Mesenchymal stem cell (in vitro differentiated cells and primary cell): ENCODE measurements around the gene SLC1A2.
A peak's percentile ranks its signal among the peaks of the same experiment; 100 is the strongest.

Experiments
- DNase-seq: peaks from one replicate; pipeline ENCODE4 v3.0.0-alpha.2; 2013
- H2AFZ ChIP-seq: one replicate; pipeline ENCODE4 v1.6.1; 2013; ENCODE audit warnings: low read depth, mild to moderate bottlenecking, control low read depth, inconsistent platforms, low read length, moderate library complexity
- H2AK5ac ChIP-seq: 2 replicates; pipeline ENCODE4 v1.6.1; 2013; ENCODE audit warnings: low read length, moderate library complexity, mild to moderate bottlenecking, inconsistent platforms; ENCODE audit not compliant: severe bottlenecking
- H2BK120ac ChIP-seq: one replicate; pipeline ENCODE4 v1.6.1; 2013; ENCODE audit warnings: low read depth, mild to moderate bottlenecking, inconsistent platforms, low read length, moderate library complexity
- H2BK12ac ChIP-seq, 2 experiments: one replicate each; pipeline ENCODE4 v1.6.1; 2013; ENCODE audit warnings: inconsistent platforms in 2 of 2, low read length in 2 of 2, mild to moderate bottlenecking in 2 of 2, moderate library complexity in 2 of 2, control low read depth in 1 of 2
- H2BK15ac ChIP-seq: one replicate; pipeline ENCODE4 v1.6.1; 2013; ENCODE audit warnings: mild to moderate bottlenecking, low read depth, inconsistent platforms; ENCODE audit not compliant: poor library complexity, severe bottlenecking
- H2BK5ac ChIP-seq: 2 replicates; pipeline ENCODE4 v1.6.1; 2013; ENCODE audit warnings: low read depth, mild to moderate bottlenecking, low read length, control low read depth, inconsistent platforms; ENCODE audit not compliant: poor library complexity, severe bottlenecking
- H3K14ac ChIP-seq, 2 experiments: one replicate each; pipeline ENCODE4 v1.6.1; 2013; ENCODE audit warnings: inconsistent platforms in 2 of 2, low read length in 2 of 2, control low read depth in 1 of 2, mild to moderate bottlenecking in 1 of 2, moderate library complexity in 1 of 2
- H3K18ac ChIP-seq, 2 experiments: one replicate each; pipeline ENCODE4 v1.6.1; 2013; ENCODE audit warnings: inconsistent platforms in 2 of 2, low read length in 2 of 2, control low read depth in 1 of 2, low read depth in 1 of 2, mild to moderate bottlenecking in 1 of 2
- H3K23ac ChIP-seq, 2 experiments: one replicate each; pipeline ENCODE4 v1.6.1; 2013; ENCODE audit warnings: inconsistent platforms in 2 of 2, low read length in 2 of 2, mild to moderate bottlenecking in 2 of 2, moderate library complexity in 2 of 2, control low read depth in 1 of 2
- H3K27ac ChIP-seq: 2 replicates; pipeline ENCODE4 v1.5.1; 2013; ENCODE audit warnings: mild to moderate bottlenecking, moderate library complexity, low read length, control low read depth, inconsistent platforms; ENCODE audit not compliant: poor library complexity, severe bottlenecking
- H3K27me3 ChIP-seq, 2 experiments: 2 replicates each; pipeline versions ENCODE4 v1.6.1 to v1.7.0; 2013; ENCODE audit warnings: low read length in 2 of 2, mild to moderate bottlenecking in 2 of 2, moderate library complexity in 2 of 2, control low read depth in 1 of 2, inconsistent platforms in 1 of 2; ENCODE audit not compliant: control insufficient read depth in 1 of 2, insufficient read depth in 1 of 2
- H3K36me3 ChIP-seq, 2 experiments: 2 replicates each; pipeline versions ENCODE4 v1.6.1 to v1.7.0; 2013; ENCODE audit warnings: low read length in 2 of 2, control low read depth in 1 of 2, inconsistent platforms in 1 of 2, low read depth in 1 of 2, mild to moderate bottlenecking in 1 of 2; ENCODE audit not compliant: insufficient read depth in 2 of 2, control insufficient read depth in 1 of 2
- H3K4ac ChIP-seq, 2 experiments: one replicate each; pipeline ENCODE4 v1.6.1; 2013; ENCODE audit warnings: inconsistent platforms in 2 of 2, low read length in 2 of 2, mild to moderate bottlenecking in 2 of 2, moderate library complexity in 2 of 2, control low read depth in 1 of 2, low read depth in 1 of 2
- H3K4me1 ChIP-seq: 2 replicates; pipeline ENCODE4 v1.6.1; 2013; ENCODE audit warnings: low read depth, low read length, control low read depth; ENCODE audit not compliant: control insufficient read depth, insufficient read depth
- H3K4me2 ChIP-seq: 2 replicates; pipeline ENCODE4 v1.6.1; 2013; ENCODE audit warnings: low read length, mild to moderate bottlenecking, inconsistent platforms; ENCODE audit not compliant: poor library complexity, severe bottlenecking
- H3K4me3 ChIP-seq, 2 experiments: 2 replicates each; pipeline versions ENCODE4 v1.5.1 to v1.7.0; 2013; ENCODE audit warnings: low read length in 2 of 2, mild to moderate bottlenecking in 2 of 2, control low read depth in 1 of 2, low read depth in 1 of 2; ENCODE audit not compliant: insufficient read depth in 1 of 2
- H3K79me1 ChIP-seq: replicated peaks from 2 replicates; pipeline ENCODE4 v1.6.1; 2013; ENCODE audit warnings: mild to moderate bottlenecking, control low read depth, low read length, inconsistent platforms; ENCODE audit not compliant: poor library complexity, severe bottlenecking
- H3K9ac ChIP-seq: 2 replicates; pipeline ENCODE4 v1.7.0; 2013; ENCODE audit warnings: mild to moderate bottlenecking, low read length, moderate library complexity
- H3K9me3 ChIP-seq: 2 replicates; pipeline ENCODE4 v1.7.0; 2013; ENCODE audit warnings: mild to moderate bottlenecking, low read length; ENCODE audit not compliant: control insufficient read depth
- H4K8ac ChIP-seq: one replicate; pipeline ENCODE4 v1.6.1; 2013; ENCODE audit warnings: inconsistent platforms, mild to moderate bottlenecking, low read length, moderate library complexity
- H4K91ac ChIP-seq: one replicate; pipeline ENCODE4 v1.6.1; 2013; ENCODE audit warnings: mild to moderate bottlenecking, low read length, inconsistent platforms
- WGBS: methylation state at CpG from one replicate; pipeline ENCODE4 v1.1.7; 2013; ENCODE audit warnings: mixed read lengths; 5-methylcytosine and 5-hydroxymethylcytosine counted together

Gene SLC1A2

DNA sequence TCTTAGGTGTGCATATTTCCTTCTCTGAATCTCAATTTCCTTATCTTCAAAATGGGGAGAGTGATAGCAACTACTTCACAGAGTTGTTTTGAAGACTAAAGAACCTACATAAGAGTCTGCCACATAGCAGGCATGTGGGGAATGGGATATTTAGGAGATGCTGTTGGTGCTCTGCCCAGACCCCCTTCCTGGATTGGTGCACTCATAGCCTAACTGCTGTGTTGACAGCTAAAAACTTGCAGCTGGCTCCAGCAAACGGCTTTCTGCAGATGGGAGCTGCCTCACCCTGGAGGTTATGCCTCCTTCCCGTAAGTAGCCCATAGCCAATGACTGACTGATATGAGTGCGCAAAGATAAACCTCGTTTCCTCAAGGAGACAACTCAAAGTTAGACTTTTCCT, 174.3 kb downstream of the SLC1A2 start:
- no peak overlapping the region for H2BK5ac ChIP-seq
- no peak overlapping the region for H3K4ac ChIP-seq
- peaks cover 3% of the 10 kb centered on the region for H3K9me3 ChIP-seq
- no peaks in the 10 kb centered on the region for H3K27me3 ChIP-seq
- no peak overlapping the region for H3K14ac ChIP-seq
- no peak overlapping the region for H2BK12ac ChIP-seq
- H3K4me2 ChIP-seq = no peak overlapping the region
- H3K27ac ChIP-seq = no peak overlapping the region
- WGBS = 79% methylated on average over 4 of the region's 4 CpGs
- H3K18ac ChIP-seq = no peak overlapping the region
- H4K91ac ChIP-seq = no peak overlapping the region
- peaks cover 0 to under 1% of the 10 kb centered on the region in 2 experiments for H3K36me3 ChIP-seq
- H3K4me3 ChIP-seq = no peak overlapping the region
- no peak overlapping the region for H2AFZ ChIP-seq
- DNase-seq = no peak
- H2AK5ac ChIP-seq = no peak overlapping the region
- H2BK15ac ChIP-seq = no peak overlapping the region
- no peak overlapping the region for H3K23ac ChIP-seq
- H2BK120ac ChIP-seq = no peak overlapping the region
- H3K79me1 ChIP-seq = no peaks in the 10 kb centered on the region
- no peaks in the 10 kb centered on the region for H3K4me1 ChIP-seq
- no peak overlapping the region for H4K8ac ChIP-seq
- H3K9ac ChIP-seq = no peak overlapping the region

DNA sequence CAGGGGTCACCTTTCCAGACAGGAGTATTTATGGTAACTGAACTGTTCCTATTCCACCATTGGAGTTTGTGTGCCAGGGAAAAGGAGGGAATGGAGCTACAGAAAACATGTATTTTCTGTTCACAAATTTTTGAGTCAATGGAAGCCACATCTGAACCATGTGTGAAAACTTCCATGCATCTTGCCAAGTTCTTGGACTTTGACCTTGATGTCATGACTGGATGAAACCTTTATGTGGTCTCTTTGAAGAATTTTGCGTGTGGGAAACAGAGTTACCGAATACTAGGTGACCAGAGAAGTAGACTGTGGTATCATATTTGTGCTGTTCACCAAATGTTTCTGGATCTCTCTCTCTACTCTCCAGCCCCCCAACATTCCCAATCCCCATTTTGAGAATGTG, 175.6 kb downstream of the SLC1A2 start:
- Histone ChIP-seq H2AK5ac (no peak overlapping the region), H3K14ac (no peak overlapping the region), H2BK5ac (no peak overlapping the region), H4K91ac (no peak overlapping the region), H3K79me1 (no peaks in the 10 kb centered on the region), H3K4me1 (no peaks in the 10 kb centered on the region), H3K4me2 (no peak overlapping the region), H2BK12ac (no peak overlapping the region), H2AFZ (no peak overlapping the region), H2BK15ac (no peak overlapping the region), H3K36me3 (no peaks in the 10 kb centered on the region), H3K27ac (no peak overlapping the region), H3K9me3 (peaks cover 3% of the 10 kb centered on the region), H3K9ac (no peak overlapping the region), H4K8ac (no peak overlapping the region), H3K18ac (no peak overlapping the region), H3K4me3 (no peak overlapping the region), H3K23ac (no peak overlapping the region), H2BK120ac (no peak overlapping the region), H3K4ac (no peak overlapping the region), H3K27me3 (no peaks in the 10 kb centered on the region)
- no peak for DNase-seq
- WGBS = no CpG with 5 or more reads among the region's 2 CpGs

GRCh38 chr11:35242412-35243242, 176.7 kb downstream of the SLC1A2 start:
- Histone ChIP-seq H3K79me1 (no peaks in the 10 kb centered on the region), H3K4me2 (no peak overlapping the region), H4K8ac (no peak overlapping the region), H3K27ac (no peak overlapping the region), H2AFZ (no peak overlapping the region), H2AK5ac (no peak overlapping the region), H3K36me3 (no peaks in the 10 kb centered on the region), H2BK5ac (no peak overlapping the region), H3K18ac (no peak overlapping the region), H3K4me1 (no peaks in the 10 kb centered on the region), H4K91ac (no peak overlapping the region), H3K14ac (no peak overlapping the region), H3K4ac (no peak overlapping the region), H3K9ac (no peak overlapping the region), H3K23ac (no peak overlapping the region), H2BK120ac (no peak overlapping the region), H3K9me3 (no peaks in the 10 kb centered on the region), H3K27me3 (no peaks in the 10 kb centered on the region), H2BK12ac (no peak overlapping the region), H2BK15ac (no peak overlapping the region), H3K4me3 (no peak overlapping the region)
- 91% methylated on average over 2 of the region's 3 CpGs for WGBS
- no peak for DNase-seq

- no peak overlapping the region for H3K23ac ChIP-seq
- no peak overlapping the region for H3K14ac ChIP-seq
- no peak overlapping the region for H2BK5ac ChIP-seq
- H3K27me3 ChIP-seq = no peaks in the 10 kb centered on the region
- H3K4me2 ChIP-seq = no peak overlapping the region
- H2AK5ac ChIP-seq = no peak overlapping the region
- no peak overlapping the region for H3K4me3 ChIP-seq
- H3K79me1 ChIP-seq = no peaks in the 10 kb centered on the region
- H3K9me3 ChIP-seq = no peaks in the 10 kb centered on the region
- H3K18ac ChIP-seq = no peak overlapping the region
- H2BK120ac ChIP-seq = no peak overlapping the region
- H2AFZ ChIP-seq = no peak overlapping the region
- peak overlapping the region in 1 of 2 experiments; percentile 57 for H2BK12ac ChIP-seq
- no peak overlapping the region for H3K4ac ChIP-seq
- H3K27ac ChIP-seq = no peak overlapping the region
- H2BK15ac ChIP-seq = no peak overlapping the region
- no peak overlapping the region for H4K91ac ChIP-seq
- no peak overlapping the region for H4K8ac ChIP-seq
- H3K4me1 ChIP-seq = peaks cover 1% of the 10 kb centered on the region
- DNase-seq = no peak
- H3K36me3 ChIP-seq = no peaks in the 10 kb centered on the region
- 100% methylated on average over 1 of the region's 1 CpG for WGBS
- no peak overlapping the region for H3K9ac ChIP-seq
Observed at GRCh38 chr11:35241531-35241930, 177.8 kb downstream of the SLC1A2 start.
